Right atrium auricular region (tissue), 2 donors: Measurements from ENCODE around the gene KIRREL3. TPM values are rescaled to one million over a fixed set of nuclear protein-coding genes. Genes with fewer than 3 reads are reported as not detected.
"Not testable (repeated sequence)": the region's sequence is repeated elsewhere in the genome, so short reads cannot be mapped to it uniquely, and the experiment has no call there.

Source experiments
- DNase-seq: peaks from one replicate; pipeline ENCODE4 v3.0.0-alpha.2; 2019; ENCODE audit warnings: low spot score
- H3K27ac ChIP-seq, 2 donors: fragments of 200-600 bp; sonication (generic); 1 replicate in 1 of 2; 2 replicates in 1 of 2; pipeline ENCODE4 v1.5.1; 2016 to 2019
- H3K27me3 ChIP-seq, 2 donors: fragments of 200-600 bp; sonication (generic); one replicate each; pipeline versions ENCODE4 v1.5.1 to v1.6.0; 2017 to 2019
- H3K36me3 ChIP-seq: fragments of 200-600 bp; sonication (generic); one replicate; pipeline ENCODE4 v1.5.1; 2016
- H3K4me1 ChIP-seq, 2 donors: fragments of 200-600 bp; sonication (generic); one replicate each; pipeline versions ENCODE4 v1.5.1 to v1.6.0; 2017 to 2019
- H3K4me3 ChIP-seq, 2 donors: fragments of 200-600 bp; sonication (generic); 1 replicate in 1 of 2; 2 replicates in 1 of 2; pipeline ENCODE4 v1.5.1; 2017 to 2019; ENCODE audit warnings: mild to moderate bottlenecking in 1 of 2, moderate library complexity in 1 of 2
- H3K9me3 ChIP-seq, 2 donors: fragments of 200-600 bp; sonication (generic); one replicate each; pipeline ENCODE4 v1.5.1; 2019
- CTCF ChIP-seq, 2 donors: fragments of 200-600 bp; sonication (generic); IDR thresholded peaks; one replicate each; pipeline ENCODE4 v1.5.1; 2019; ENCODE audit warnings: antibody characterized with exemption in 2 of 2
- total RNA-seq, 2 donors: library from RNA; depleted of rRNA; stranded (reverse); fragments of >200 nt; gene quantifications; one replicate each; pipeline ENCODE4 v1.1.0, GENCODE V29; 2016

Gene KIRREL3
- total RNA-seq, 2 donors from 2014 or later = 0.51 to 0.74 TPM

DNA sequence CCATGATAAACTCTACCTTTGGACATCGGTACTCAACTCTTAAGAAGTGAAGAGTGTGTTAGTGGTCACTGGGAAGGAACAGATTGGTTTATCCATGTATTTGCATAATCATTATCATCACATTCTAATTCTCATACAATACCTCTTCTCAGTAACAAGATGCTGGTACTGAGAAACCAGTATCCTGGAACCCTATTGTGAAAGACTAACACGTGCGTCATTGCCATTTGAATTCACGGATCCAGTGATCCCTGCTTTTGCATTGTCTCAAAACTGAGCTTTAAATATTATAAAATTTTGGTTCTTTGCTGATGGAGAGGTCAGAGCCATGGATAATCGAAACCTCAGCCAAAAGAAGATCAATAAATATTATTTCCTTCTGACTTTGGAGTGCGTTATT, 35.2 kb downstream of the KIRREL3 start:
- Histone ChIP-seq H3K4me1 (no peaks in the 10 kb centered on the region), H3K27me3 (no peaks in the 10 kb centered on the region), H3K27ac (no peak overlapping the region), H3K4me3 (no peak overlapping the region), H3K36me3 (no peaks in the 10 kb centered on the region), H3K9me3 (no peaks in the 10 kb centered on the region)
- DNase-seq = no peak
- TF ChIP-seq CTCF (IDR thresholded peaks at IDR 0.05) = no peak

GRCh38 chr11:126963603-126964363, 36.8 kb downstream of the KIRREL3 start:
- no peaks in the 10 kb centered on the region for H3K4me1 ChIP-seq
- DNase-seq = no peak
- no peaks in the 10 kb centered on the region for H3K27me3 ChIP-seq
- TF ChIP-seq CTCF (IDR thresholded peaks at IDR 0.05) = no peak
- no peak overlapping the region for H3K27ac ChIP-seq
- H3K4me3 ChIP-seq = no peak overlapping the region
- no peaks in the 10 kb centered on the region for H3K9me3 ChIP-seq
- no peaks in the 10 kb centered on the region for H3K36me3 ChIP-seq

- DNase-seq = no peak
- TF ChIP-seq CTCF (IDR thresholded peaks at IDR 0.05) = no peak
- Histone ChIP-seq H3K9me3 (no peaks in the 10 kb centered on the region), H3K27ac (no peak overlapping the region), H3K4me1 (no peaks in the 10 kb centered on the region), H3K4me3 (no peak overlapping the region), H3K36me3 (no peaks in the 10 kb centered on the region), H3K27me3 (no peaks in the 10 kb centered on the region)
Observed at GRCh38 chr11:126963115-126963514, 37.5 kb downstream of the KIRREL3 start.

GRCh38 chr11:126959700-126960099, 40.9 kb downstream of the KIRREL3 start:
- Histone ChIP-seq H3K4me3 (no peak overlapping the region), H3K9me3 (no peaks in the 10 kb centered on the region), H3K27ac (no peak overlapping the region), H3K27me3 (no peaks in the 10 kb centered on the region), H3K4me1 (no peaks in the 10 kb centered on the region), H3K36me3 (no peaks in the 10 kb centered on the region)
- DNase-seq = no peak
- TF ChIP-seq CTCF (IDR thresholded peaks at IDR 0.05) = no peak

- H3K4me3 ChIP-seq = no peak overlapping the region
- no peak for TF ChIP-seq CTCF (IDR thresholded peaks at IDR 0.05)
- no peaks in the 10 kb centered on the region for H3K4me1 ChIP-seq
- H3K27ac ChIP-seq = no peak overlapping the region
- no peak for DNase-seq
- no peaks in the 10 kb centered on the region for H3K36me3 ChIP-seq
- H3K9me3 ChIP-seq = no peaks in the 10 kb centered on the region
- H3K27me3 ChIP-seq = no peaks in the 10 kb centered on the region
Observed at GRCh38 chr11:126956635-126957034, 43.9 kb downstream of the KIRREL3 start.

DNA sequence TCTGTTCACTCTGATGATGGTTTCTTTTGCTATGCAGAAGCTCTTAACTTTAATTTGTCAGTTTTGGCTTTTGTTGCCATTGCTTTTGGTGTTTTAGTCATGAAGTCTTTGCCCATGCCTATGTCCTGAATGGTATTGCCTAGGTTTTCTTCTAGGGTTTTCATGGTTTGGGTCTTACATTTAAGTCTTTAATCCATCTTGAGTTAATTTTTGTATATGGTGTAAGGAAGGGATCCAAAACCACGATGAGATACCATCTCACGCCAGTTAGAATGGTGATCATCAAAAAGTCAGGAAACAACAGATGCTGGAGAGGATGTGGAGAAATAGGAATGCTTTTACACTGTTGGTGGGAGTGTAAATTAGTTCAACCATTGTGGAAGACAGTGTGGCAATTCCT, 48.0 kb downstream of the KIRREL3 start:
- not testable (repeated sequence) for H3K9me3 ChIP-seq, H3K27me3 ChIP-seq, DNase-seq, H3K27ac ChIP-seq, H3K4me3 ChIP-seq, H3K36me3 ChIP-seq, H3K4me1 ChIP-seq
